HepG2 (cell line): ENCODE measurements around the gene MYH7. TPM values are rescaled to one million over a fixed set of nuclear protein-coding genes. Genes with fewer than 3 reads are reported as not detected.

ENCODE experiments used
- ATAC-seq: fragments of 200-7000 bp; cut with Tn5 transposase; 3 replicates; pipeline ENCODE4 v1.9.1; 2020; ENCODE audit warnings: mild to moderate bottlenecking, moderate library complexity
- BruUV-seq: library from RNA; stranded (reverse); fragments of 400-500 nt; replicated peaks from 2 replicates; lab custom pipeline; 2021; lab: Mats Ljungman, UMichigan
- CTCF ChIA-PET: fragments of 300-600 bp; formaldehyde crosslinking; extraction: SDS; loops from one replicate; lab custom pipeline; 2021; ENCODE audit warnings: low total read pairs, inconsistent platforms, low intra/inter-chr PET ratio; lab: Yijun Ruan, JAX
- POLR2A ChIA-PET: fragments of 350-600 bp; sonication (Branson Sonifier 250); formaldehyde crosslinking; loops from one replicate; lab custom pipeline; 2020; ENCODE audit warnings: antibody characterized with exemption, inconsistent platforms; lab: Yijun Ruan, JAX
- DNase-seq: peaks from one replicate; pipeline ENCODE4 v3.0.0-alpha.2; 2015; ENCODE audit warnings: low spot score
- FAIRE-seq: peaks from 3 replicates; lab custom pipeline; 2011; peaks lifted over from hg19 to GRCh38; lab: Jason Lieb, UNC
- H2AFZ ChIP-seq: one replicate; pipeline ENCODE4 v1.6.1; 2011; ENCODE audit warnings: low read length, inconsistent platforms
- H3K27ac ChIP-seq: fragments of 300-600 bp; 3 replicates; pipeline ENCODE4 v1.8.0; 2011; ENCODE audit warnings: mixed run types, mild to moderate bottlenecking, mixed read lengths, low read length, inconsistent platforms; ENCODE audit not compliant: insufficient read depth; ENCODE audit errors: extremely low read length
- H3K27me3 ChIP-seq, 2 experiments: fragments of 200-600 bp in 1 of 2; 2 replicates in 1 of 2; 3 replicates in 1 of 2; pipeline versions ENCODE4 v1.6.0 to v1.8.0; 2011; ENCODE audit warnings: low read length in 2 of 2, mild to moderate bottlenecking in 2 of 2, moderate library complexity in 2 of 2, inconsistent platforms in 1 of 2; ENCODE audit not compliant: insufficient read depth in 2 of 2, control insufficient read depth in 1 of 2
- H3K36me3 ChIP-seq, 2 experiments: fragments of 200-600 bp in 1 of 2; replicated peaks in 1 of 2; 2 replicates in 1 of 2; 3 replicates in 1 of 2; pipeline versions ENCODE4 v1.5.1 to v1.8.0; 2011; ENCODE audit warnings: low read length in 2 of 2, inconsistent platforms in 1 of 2; ENCODE audit not compliant: insufficient read depth in 2 of 2, control insufficient read depth in 1 of 2
- H3K4me1 ChIP-seq: 2 replicates; pipeline ENCODE4 v1.5.1; 2012; ENCODE audit warnings: low read length, inconsistent platforms; ENCODE audit not compliant: insufficient read depth
- H3K4me2 ChIP-seq: 2 replicates; pipeline ENCODE4 v1.6.0; 2011; ENCODE audit warnings: low read depth, low read length, inconsistent platforms
- H3K4me3 ChIP-seq, 3 experiments: fragments of 200-600 bp in 1 of 3; sonication (generic), shearing (Covaris generic) in 1 of 3; replicated peaks in 1 of 3; 2 replicates each; pipeline ENCODE4 v1.5.1; 2011 to 2016; ENCODE audit warnings: low read length in 3 of 3, inconsistent platforms in 2 of 3, low read depth in 2 of 3, mild to moderate bottlenecking in 2 of 3, control low read depth in 1 of 3, mixed read lengths in 1 of 3; ENCODE audit not compliant: insufficient read depth in 1 of 3
- H3K79me2 ChIP-seq: one replicate; pipeline ENCODE4 v1.6.1; 2011; ENCODE audit warnings: low read length, inconsistent platforms; ENCODE audit not compliant: insufficient read depth
- H3K9ac ChIP-seq: 2 replicates; pipeline ENCODE4 v1.6.0; 2011; ENCODE audit warnings: mild to moderate bottlenecking, low read depth, low read length, inconsistent platforms; ENCODE audit not compliant: insufficient read depth
- H3K9me3 ChIP-seq: 2 replicates; pipeline ENCODE4 v1.5.1; 2012; ENCODE audit warnings: mild to moderate bottlenecking, low read length
- H4K20me1 ChIP-seq: 2 replicates; pipeline ENCODE4 v1.6.0; 2011; ENCODE audit warnings: inconsistent platforms, mild to moderate bottlenecking, low read length, moderate library complexity; ENCODE audit not compliant: insufficient read depth
- CEBPB ChIP-seq: IDR thresholded peaks from 2 replicates; pipeline ENCODE4 v1.6.1; 2011; ENCODE audit warnings: low read depth, low read length, improper control_type of control experiment, borderline replicate concordance
- CEBPG ChIP-seq: IDR thresholded peaks from 2 replicates; pipeline ENCODE4 v1.6.1; 2016
- MED8 ChIP-seq: sonication (generic); formaldehyde crosslinking; IDR thresholded peaks from 2 replicates; pipeline ENCODE4 v1.8.1; 2023; ENCODE audit warnings: mild to moderate bottlenecking, missing genetic modification reagents; ENCODE audit not compliant: insufficient replicate concordance
- MNT ChIP-seq: fragments of 450-650 bp; IDR thresholded peaks from 2 replicates; pipeline ENCODE4 v1.6.1; 2016
- ZKSCAN1 ChIP-seq: fragments of 150-350 bp; IDR thresholded peaks from 2 replicates; pipeline ENCODE4 v1.6.1; 2014; ENCODE audit warnings: low read length
- ZNF280D ChIP-seq: sonication (generic); formaldehyde crosslinking; IDR thresholded peaks from 2 replicates; pipeline ENCODE4 v1.5.1; 2020; ENCODE audit warnings: mild to moderate bottlenecking, missing genetic modification reagents
- WGBS: methylation state at CpG from one replicate; pipeline ENCODE4 v1.1.6; 2017; ENCODE audit warnings: low lambda C conversion rate; 5-methylcytosine and 5-hydroxymethylcytosine counted together
- in situ Hi-C: cut with HindIII; loops from 2 replicates; pipeline ENCODE4 v1.10.0; 2017; ENCODE audit warnings: low pct_unique_long_range_greater_than_20kb; ENCODE audit not compliant: extremely low pct_ligation_motif_present
- intact Hi-C: fragments of 100-400 bp; cut with micrococcal nuclease; formaldehyde crosslinking; loops from one replicate; pipeline ENCODE4 v1.10.0; 2022; ENCODE audit not compliant: unreplicated experiment
- polyA plus RNA-seq, 8 experiments: library from polyadenylated mRNA; depleted of rRNA in 3 of 8; stranded (reverse) in 7 of 8; unstranded in 1 of 8; fragments of >200 nt; fragmentation: Illumina TruSeq in 4 of 8; extraction: Trizol in 4 of 8; gene quantifications; 2 replicates each; pipeline versions ENCODE4 v1.2.1 to v1.2.3, GENCODE V29; 2011 to 2016; ENCODE audit warnings: low read depth in 4 of 8, missing spikeins in 1 of 8, mixed read lengths in 1 of 8; ENCODE audit not compliant: insufficient read depth in 1 of 8
- total RNA-seq, 5 experiments: library from RNA; depleted of rRNA; stranded (reverse); fragments of >200 nt; fragmentation: Illumina TruSeq; extraction: Trizol; gene quantifications; 2 replicates each; pipeline ENCODE4 v1.2.3, GENCODE V29; 2016; ENCODE audit warnings: low read depth in 1 of 5

Gene MYH7
- total and polyA plus RNA-seq, 2 of the 13 experiments (the other 11 are each of a cell fraction or from before 2014, with no cell fraction given), result 0.04 TPM; not detected in 1

- ChIA-PET CTCF (no interaction called here), POLR2A (no interaction called here)
- TF ChIP-seq ZNF280D, result 0 out of 2 replicates have a peak, but pooled peaks have one; percentile 28
- peak; percentile 51 for TF ChIP-seq CEBPG (CRISPR knock-in tag)
- TF ChIP-seq MED8 (CRISPR knock-in tag), result peak; percentile 24
- TF ChIP-seq ZKSCAN1, result no peak
- no peak for TF ChIP-seq MNT
- peak; percentile 79; the same call in 1 of the 2 replicates for TF ChIP-seq CEBPB
- no peak overlapping the region for H3K27ac ChIP-seq
- intact Hi-C loops (no loop called here), in situ Hi-C loops (no loop called here)
- H3K9me3 ChIP-seq, result no peaks in the 10 kb centered on the region
- no peak overlapping the region for H3K4me2 ChIP-seq
- H3K79me2 ChIP-seq, result no peaks in the 10 kb centered on the region
- H3K27me3 ChIP-seq, result 0 out of 5 replicates have a peak, but pooled peaks cover 0 to 4% of the 10 kb centered on the region in 2 experiments
- H3K4me1 ChIP-seq, result peaks cover 30% of the 10 kb centered on the region
- H3K4me3 ChIP-seq, result no peak overlapping the region
- WGBS, result under 1% methylated on average over 2 of the region's 2 CpGs
- H4K20me1 ChIP-seq, result no peaks in the 10 kb centered on the region
- H3K9ac ChIP-seq, result no peak overlapping the region
- no peak for FAIRE-seq
- no peak overlapping the region for H2AFZ ChIP-seq
- H3K36me3 ChIP-seq, result no peaks in the 10 kb centered on the region
- BruUV-seq, result no TSS peak
- DNase-seq, result no peak
- no peak for ATAC-seq
Observed at GRCh38 chr14:23450379-23450778, 14.9 kb upstream of the MYH7 start.
